GM18511 (cell line): ENCODE measurements around the gene GABRP.
"Not testable (repeated sequence)": the region's sequence is repeated elsewhere in the genome, so short reads cannot be mapped to it uniquely, and the experiment has no call there.

Source experiments
- ATAC-seq: cut with Tn5 transposase; IDR thresholded peaks from one replicate; pipeline ENCODE4 v1.9.1; 2021; ENCODE audit warnings: mild to moderate bottlenecking, moderate library complexity; ENCODE audit not compliant: unreplicated experiment

GABRP gene

DNA sequence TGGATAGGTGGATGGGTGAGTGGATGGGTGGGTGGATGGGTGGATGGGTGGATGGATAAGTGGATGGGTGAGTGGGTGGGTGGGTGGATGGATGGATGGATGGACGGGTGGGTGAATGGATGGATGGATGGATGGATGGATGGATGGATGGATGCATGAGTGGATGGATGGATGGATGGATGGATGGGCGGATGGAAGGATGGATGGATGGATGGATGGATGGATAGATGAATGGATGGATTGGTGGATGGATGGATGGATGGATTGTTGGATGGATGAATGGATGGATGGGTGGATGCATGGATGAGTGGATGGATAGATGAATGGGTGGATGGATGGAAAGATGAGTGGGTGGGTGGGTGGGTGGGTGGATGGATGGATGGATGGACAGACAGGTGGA is 29.0 kb upstream of the GABRP start:
- ATAC-seq, result not testable (repeated sequence)

DNA sequence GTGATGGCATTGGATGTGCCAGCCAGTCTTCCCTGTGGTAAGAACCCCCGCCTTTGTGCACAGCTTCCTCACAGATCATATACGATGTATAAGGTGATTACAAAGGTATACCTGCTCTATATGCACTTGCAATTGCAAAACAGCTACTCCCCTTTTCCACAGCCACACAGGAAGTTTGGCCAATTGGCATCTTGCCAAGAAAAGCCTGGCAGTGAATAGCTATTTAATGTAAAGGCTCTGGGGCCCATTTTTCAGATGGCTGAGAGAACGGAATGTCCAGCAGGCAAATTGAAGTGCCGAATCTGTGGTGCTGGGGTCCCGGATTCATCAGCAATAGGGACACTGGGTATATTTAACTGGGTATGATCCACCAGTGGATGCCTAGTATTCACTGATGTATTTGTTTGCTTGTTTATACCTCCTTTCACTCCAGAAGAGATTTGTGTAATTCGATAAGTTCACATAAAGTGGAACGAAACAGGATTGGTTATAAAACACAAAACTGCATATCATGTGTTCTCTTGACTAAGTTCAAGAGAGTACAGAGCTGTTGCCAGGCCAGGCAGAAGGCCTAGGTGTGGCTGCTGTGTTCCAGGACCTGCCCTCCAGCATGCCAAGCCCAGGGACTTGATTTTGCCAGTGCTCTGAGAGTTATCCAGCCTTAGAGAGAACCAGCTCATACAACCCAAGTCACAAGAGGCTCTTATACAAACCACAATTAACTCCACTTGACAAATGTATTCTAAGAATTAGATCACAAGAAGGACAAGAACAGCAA is 27.7 kb upstream of the GABRP start:
- no peak for ATAC-seq

DNA sequence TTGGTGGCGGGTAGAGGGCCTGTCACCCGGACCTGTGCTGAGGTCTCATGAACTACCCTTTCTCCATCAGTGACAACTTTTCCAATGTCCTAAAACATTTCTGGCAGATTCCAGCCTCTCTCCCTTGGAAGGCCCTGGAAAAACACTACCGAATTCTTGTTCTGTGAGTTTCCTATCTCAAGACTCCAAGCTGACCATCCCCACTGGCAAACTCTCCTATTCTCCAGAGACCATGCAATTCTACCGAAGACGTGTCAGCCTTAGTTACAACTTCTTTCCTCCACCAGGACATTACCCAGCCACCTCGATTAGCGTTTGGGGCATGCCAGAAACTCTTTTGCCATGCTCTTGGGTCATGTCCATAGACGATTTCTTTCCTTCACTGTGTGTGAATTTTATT is 26.8 kb upstream of the GABRP start:
- no peak for ATAC-seq

DNA sequence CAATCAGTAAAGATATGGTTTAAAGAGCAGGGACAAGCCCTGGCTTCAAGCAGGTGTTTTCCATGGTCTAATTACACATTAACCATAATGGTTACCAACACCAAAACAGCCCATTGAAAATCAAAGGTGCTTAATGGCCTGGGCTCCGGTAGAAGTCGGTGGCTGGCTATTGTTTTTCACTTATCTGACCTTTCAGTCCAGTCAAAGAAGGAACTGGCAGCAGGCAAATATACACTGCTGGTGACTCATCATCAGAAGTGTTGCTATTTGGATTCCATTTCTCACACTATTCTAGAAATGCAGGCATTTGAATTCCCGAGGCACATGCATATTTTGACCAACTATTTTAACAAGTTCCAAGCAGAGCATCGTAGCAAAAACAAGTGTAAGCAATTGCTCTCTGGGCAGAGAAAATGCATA is 26.3 kb upstream of the GABRP start:
- peak; percentile 91 for ATAC-seq

DNA sequence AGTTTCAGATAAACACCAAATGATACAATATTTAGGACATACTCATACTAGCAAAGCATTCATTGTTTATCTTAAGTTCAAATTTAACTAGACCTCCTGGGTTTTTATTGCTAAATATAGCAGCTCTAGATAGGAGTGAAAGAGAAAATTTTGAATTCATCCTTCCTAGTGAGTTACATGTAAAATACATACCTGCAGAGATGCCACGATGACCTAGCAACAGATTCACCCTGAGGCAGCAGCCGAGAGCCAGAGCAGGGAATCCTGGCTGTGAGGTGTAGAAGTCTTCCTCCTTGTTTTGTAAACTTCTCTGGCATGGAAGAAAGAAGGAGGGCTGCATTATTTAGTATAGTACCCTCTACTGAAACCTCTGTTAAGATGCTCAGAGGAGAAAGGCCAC is 25.9 kb upstream of the GABRP start:
- ATAC-seq, result no peak

DNA sequence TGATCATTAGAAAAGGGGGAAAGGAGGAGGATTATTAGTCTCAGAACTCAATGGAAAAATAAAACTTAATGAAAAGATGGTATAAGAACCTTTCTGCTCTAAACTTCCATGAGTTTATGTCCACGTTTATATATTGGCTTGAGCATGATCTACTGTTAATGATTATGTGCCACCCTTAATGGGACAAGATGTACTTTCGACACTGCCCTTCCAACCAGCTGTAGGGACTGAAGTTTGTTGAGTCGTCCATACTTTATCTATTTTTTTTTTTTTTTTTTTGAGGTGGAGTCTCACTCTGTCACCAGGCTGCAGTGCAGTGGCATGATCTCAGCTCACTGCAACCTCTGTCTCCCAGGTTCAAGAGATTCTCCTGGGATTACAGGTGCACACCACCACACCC is 25.0 kb upstream of the GABRP start:
- ATAC-seq, result no peak

DNA sequence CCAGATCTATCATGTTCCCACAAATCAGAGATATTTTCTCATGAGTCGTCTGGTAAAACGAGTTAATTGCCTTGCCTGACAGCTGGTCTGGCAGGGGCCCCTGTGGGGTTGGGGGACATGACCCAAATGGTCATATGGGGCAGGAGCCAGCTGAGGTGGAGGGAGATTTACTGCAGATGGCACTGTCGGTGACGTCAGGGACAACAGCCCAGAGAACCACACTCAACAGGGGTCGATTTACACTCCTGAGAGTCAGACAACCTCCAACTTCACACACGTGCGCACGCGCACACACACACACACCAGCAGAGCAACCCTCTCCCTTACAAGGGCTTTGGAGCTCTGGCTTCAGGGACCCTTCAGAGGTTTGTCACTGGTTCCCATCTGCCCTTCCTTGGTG is 23.4 kb upstream of the GABRP start:
- no peak for ATAC-seq

DNA sequence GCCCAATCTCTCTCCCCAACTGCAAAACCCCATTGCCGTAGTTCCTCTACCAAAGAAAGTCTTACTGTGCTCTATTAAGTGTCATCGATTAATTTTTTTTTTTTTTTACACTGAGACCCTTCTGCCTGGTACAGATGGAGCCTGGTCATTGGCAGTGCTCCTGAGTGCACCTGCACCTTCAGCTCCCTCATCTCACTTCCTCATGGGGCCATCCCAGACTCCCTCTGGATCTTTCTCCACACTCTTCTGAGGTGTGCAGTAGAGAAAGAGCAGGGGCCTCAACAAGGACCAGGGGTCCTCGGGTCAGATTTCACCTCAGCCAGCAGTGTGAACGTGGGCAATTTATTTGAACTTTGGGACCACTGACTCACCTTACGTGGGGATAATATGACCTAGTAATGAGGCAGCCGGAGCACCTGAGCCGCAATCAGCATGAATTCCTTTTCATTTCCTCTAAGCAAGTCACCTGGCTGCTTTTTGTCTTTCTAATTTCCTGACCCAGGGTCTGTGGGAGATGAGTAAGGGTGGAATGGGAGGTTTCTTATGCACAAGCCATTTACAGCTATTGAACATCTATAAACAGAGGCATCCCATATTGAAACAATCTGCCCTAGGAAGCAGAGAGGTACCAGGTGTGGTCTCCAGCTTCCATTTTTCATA is 22.3 kb upstream of the GABRP start:
- ATAC-seq, result no peak

DNA sequence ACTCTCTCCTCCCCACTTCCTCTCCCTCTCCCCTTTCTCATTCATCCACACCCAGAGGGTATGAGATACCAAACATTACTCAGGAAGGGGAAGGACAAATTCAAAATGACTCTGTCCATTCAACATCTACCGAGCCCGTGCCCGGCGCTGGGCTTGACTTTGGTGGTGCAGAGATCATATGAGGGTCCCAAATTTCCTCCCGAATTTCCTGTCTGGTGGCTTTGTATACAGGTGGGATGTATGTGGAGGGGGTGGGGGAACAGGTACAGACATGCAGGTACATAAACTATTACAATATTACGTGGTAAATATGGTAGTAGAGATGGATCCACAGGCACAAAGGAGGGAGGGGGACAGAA is 21.8 kb upstream of the GABRP start:
- ATAC-seq, result no peak

DNA sequence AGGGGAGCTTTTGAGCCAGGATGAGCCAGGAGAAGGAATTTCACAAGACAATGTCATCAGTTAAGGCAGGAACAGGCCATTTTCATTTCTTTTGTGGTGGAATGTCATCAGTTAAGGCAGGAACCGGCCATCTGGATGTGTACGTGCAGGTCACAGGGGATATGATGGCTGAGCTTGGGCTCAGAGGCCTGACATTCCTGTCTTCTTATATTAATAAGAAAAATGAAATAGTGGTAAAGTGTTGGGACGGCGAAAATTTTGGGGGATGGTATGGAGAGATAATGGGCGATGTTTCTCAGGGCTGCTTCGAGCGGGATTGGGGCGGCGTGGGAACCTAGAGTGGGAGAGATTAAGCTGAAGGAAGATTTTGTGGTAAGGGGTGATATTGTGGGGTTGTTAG is 21.2 kb upstream of the GABRP start:
- ATAC-seq, result not testable (repeated sequence)

DNA sequence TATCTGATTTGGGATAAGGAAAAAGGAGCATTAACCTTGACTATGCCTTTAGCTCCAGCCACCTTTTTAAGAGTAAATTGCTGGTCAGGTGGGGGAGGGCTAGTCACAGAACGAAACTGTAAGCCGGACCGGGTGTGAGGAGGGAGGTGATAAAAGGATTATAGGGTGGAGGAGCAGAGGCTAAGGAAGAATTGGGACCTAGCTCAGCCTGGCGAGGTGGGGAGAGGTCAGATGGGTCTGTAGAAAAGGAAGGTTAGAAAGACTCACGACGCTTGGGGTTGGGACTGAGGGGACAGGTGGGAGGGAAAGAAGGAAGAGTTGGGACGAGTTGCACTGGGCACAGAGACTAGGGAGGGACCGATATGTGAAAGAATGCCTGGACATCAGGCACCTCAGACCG is 17.7 kb upstream of the GABRP start:
- not testable (repeated sequence) for ATAC-seq

DNA sequence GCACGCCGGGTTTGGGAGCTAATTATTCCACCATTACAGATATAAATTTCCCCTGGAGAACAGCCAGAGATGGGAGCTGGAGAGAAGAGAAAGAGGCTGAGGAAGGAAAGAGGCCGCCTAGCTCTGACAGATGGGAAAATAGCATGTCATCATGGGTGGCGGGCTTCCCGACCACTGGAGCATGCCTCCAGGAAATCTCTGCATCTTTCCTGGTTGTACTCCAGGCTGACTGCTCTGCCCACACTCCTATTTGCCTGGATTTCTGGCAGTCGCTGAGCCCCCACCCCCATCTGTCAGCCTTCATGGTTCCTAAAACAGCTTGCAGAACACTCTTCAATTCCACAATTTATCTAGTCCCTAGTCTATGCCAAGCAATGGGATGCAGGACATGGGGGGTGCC is 14.3 kb upstream of the GABRP start:
- no peak for ATAC-seq

DNA sequence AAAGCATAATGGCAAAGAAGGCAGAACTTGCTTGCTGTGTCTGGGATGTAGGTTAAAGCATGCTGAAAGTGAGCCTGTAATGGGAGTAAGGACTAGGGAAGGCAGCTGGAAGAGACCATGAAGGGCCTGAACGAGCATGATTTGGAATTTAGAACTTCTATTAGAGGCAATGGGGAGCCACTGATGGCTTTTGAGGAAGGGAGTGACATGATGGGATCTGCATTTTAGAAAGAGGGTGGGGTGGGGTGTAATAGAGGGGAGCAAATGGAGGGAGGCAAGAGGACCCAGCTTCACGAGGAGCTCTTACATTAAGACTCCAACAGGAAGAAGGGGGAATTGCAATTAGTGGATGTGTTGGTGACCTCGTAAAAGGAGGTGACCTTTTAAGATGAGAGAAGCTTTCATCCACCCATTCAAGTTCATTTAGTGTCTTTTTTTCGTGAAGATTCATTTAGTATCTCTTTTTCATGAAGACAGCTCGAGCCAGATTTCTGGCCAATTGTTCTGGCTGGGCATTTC is 13.6 kb upstream of the GABRP start:
- no peak for ATAC-seq

DNA sequence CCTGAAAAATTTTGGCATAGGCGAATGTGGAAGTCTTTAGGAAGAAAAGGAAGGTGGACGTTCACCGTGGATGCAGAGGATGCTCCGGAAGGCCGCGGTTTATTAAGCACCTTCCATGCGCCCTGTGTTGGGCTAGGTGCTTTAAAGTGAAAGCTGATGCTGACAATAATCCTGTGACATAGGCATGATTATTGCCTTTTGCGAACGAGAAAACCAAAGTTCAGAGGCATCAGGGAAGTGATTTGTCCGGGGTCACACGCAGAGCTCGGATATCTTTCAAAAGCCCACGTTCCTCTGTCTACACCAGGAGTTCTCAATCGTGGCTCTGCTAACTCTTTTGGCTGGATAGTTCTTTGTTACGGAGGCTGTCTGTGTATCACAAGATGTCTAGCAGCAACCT is 12.0 kb upstream of the GABRP start:
- ATAC-seq, result no peak

DNA sequence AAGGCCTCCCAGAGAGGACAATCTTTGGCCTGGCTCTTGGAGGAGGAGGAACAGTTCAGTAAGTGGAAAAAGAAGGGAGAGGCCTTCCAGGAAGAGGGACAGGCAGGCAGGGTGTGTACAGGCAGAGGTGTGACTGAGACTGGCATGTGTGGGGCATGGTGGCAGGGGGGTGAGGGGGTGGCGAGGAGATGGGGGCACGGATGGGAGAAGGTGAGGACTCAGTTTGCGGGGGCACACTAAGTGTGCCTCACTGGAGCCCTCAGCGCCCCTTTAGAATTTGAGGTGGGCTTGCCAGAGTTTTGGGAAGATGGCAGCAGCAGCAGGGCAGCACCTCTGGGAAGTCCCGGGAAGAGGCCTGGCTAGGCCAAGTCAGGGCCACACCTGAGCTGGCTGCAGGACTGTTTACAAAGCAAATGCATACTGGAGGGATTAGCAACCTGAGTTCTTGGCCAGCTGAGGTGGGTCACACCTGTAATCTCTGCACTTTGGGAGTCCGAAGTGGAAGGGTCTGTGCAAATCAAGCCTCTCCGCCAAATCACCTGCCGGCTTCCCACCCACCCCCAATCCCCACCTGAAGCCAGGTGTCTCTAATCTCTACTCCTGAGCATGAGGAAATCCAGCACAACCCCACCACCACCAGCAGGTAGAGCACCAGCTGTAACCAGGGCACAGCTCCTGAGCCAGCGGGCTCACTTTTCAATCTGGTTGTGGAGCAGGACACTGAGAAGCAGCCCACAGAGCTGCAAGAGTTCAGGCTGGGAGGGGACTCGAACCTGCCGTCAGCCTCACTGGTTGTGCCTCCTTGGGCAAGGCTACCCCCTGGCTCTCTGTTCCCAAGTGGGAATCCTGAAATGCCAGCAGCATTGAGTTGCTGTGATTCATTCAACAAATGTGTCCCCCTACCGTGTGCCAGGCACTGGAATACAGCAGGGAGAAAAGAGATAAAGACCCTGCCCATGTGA is 10.2 kb upstream of the GABRP start:
- ATAC-seq, result no peak

DNA sequence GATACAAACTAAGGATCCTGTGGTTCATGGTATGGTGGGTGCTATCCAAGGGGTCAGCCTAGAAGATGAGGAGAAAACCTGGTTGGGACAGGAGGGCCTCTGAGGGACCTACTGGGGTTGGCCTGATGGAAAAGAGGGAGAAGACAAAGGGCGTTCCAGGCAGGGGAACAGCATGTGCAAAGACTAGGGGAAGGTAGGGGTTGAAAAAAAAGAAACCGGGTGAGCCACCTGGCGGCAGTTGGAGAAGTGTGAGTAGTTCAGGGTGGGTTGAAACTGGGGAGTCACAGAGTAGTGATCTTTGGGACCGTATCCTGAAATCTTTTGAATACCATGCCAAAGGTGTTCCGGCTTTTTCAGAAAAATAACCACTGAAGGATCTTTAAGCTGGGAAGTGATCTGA is 8.7 kb upstream of the GABRP start:
- ATAC-seq, result no peak

DNA sequence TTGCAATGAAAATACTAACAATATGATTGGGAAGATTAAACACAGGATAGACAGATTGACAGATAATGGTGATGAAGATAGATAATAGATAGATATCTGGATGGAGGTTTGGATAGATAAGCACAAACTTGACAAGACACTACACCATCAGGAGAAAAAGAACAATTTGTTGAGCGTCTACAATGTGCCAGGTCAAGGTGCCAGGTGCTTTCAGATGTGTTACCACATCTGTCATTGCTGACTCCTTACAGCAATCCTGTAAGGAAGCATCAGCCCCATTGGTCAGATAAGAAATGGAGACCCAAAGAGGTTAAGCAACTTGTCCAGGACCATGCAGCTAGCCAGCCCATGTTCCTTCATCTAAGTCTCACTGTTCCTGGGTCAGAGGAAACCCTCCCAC is 1.6 kb upstream of the GABRP start:
- no peak for ATAC-seq

DNA sequence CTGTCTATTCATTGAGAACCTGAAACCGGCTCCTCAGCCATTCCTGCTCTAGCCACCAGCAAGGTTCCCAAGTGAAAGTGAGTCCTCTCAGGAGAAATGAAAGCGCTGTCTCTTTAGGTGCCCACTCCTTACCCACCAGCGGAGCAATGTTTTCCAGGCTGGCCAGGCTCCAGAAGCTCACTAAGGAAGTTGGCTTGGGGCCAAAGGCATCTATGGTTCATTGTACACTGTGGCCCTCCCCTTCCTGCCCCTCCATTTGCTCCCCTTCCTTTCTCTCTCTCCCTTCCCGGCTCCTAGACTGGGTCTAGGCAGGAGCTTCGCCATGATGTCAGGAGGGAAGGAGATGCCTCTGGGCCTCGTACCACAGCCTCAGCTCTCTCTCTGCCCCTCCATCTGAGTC is 1.1 kb upstream of the GABRP start:
- no peak for ATAC-seq

DNA sequence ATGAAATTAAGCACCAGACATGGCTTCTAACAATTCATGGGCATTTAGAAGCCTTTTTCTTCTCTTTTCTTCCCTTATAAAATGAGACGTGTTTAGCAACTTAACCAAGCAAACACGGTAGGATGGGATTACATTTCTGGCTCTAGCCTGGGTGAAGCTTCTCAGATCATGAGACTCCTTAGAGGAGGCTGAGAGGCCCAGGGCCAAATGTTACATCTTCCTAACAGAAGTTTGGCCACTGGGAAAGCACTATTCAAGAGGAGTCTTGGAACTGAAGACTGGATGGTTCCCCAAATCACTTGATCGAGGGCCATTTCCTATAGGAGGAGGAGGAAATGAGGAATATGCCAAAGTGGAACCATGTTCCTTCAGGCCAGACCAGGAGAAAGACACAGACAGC is 1.9 kb downstream of the GABRP start:
- ATAC-seq, result no peak

DNA sequence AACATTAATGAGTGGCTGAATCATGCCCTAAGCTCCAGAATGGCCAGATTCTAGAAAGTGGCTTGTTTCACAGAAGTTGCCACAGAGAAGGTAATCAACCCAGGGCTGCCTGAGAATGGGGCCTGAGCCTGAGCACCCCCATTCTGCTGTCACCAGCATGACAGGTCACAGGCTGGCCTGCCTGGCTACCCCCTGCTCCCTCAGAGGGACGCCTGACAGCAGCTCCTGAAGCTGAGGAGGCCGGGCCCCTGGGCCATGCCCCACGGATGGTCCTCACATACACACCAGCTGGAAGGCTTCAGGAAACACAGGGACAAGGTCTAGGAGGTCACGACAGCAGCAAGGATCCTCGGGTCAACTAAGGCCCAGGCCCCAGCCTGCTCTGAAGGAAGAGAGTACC is 3.7 kb downstream of the GABRP start:
- no peak for ATAC-seq

DNA sequence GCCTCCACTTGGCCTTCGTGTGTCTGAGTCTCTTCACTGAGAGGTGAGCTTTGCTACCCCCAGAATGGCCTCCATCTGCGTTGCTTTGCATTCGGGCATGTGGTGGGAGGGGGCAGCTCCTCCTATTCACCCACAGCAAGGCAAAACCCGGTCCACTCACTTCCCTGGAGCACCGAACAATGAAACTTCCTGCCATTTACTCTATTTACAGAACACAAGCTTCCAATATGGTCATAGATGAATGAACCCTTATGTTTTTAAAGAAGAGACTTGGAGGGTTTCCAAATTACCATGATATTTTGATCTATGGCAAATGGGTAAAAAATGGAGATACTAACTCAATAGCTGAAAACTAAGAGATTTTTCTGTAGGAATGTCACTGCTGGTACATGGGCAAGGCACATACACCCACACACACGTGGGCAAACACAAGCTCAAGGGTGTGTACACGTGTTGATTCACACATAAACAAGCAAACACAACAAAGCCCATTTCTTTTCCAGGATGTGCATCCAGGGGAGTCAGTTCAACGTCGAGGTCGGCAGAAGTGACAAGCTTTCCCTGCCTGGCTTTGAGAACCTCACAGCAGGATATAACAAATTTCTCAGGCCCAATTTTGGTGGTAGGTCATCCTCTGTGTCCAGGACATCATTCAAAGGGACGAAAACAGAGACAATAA is 5.2 kb downstream of the GABRP start:
- ATAC-seq, result no peak
